ENCODE measurements around the gene OSBPL5.

The OSBPL5 gene

GRCh38 chr11:3208272-3208671 lies 43.2 kb upstream of the OSBPL5 start:
- peaks cover 0 to 25% (median 10%) of the 10 kb centered on the region in 3 experiments for H3K27me3 ChIP-seq (ENCODE audit: control insufficient read depth in 3 of 3, insufficient read depth in 3 of 3, low read depth in 1 of 3, low read length in 3 of 3)
- H4K8ac ChIP-seq (ENCODE audit: low read depth, low read length) = no peak overlapping the region
- H2BK12ac ChIP-seq (ENCODE audit: low read length) = no peak overlapping the region
- no peak overlapping the region for H2BK120ac ChIP-seq (ENCODE audit: low read depth, low read length)
- H2BK5ac ChIP-seq (ENCODE audit: low read length) = no peak overlapping the region
- no peak overlapping the region for H2BK15ac ChIP-seq (ENCODE audit: low read length)
- no peak overlapping the region for H3K14ac ChIP-seq (ENCODE audit: low read length)
- no peak overlapping the region for H3K27ac ChIP-seq (replicated peaks; ENCODE audit: low read length)
- H3K4me3 ChIP-seq (ENCODE audit: low read length in 2 of 2) = no peak overlapping the region
- no peak overlapping the region for H3K9ac ChIP-seq (ENCODE audit: low read depth, low read length, poor library complexity)
- no peak overlapping the region for H2AK5ac ChIP-seq (ENCODE audit: low read depth, low read length)
- no peak overlapping the region for H3K4ac ChIP-seq (ENCODE audit: low read length)
- no peaks in the 10 kb centered on the region for H3K79me1 ChIP-seq (ENCODE audit: low read depth, low read length)
- H3K4me2 ChIP-seq (ENCODE audit: insufficient read depth, low read length, poor library complexity, severe bottlenecking) = no peak overlapping the region
- H2AFZ ChIP-seq (ENCODE audit: low read length) = no peak overlapping the region
- DNase-seq (ENCODE audit: low spot score) = no peak
- H3K4me1 ChIP-seq (ENCODE audit: control insufficient read depth in 2 of 2, insufficient read depth in 1 of 2, low read depth in 1 of 2, low read length in 2 of 2) = peaks cover 0 to 2% of the 10 kb centered on the region in 2 donors
- WGBS, 2 donors (ENCODE audit: extremely low coverage in 2 of 2, insufficient read length in 2 of 2, insufficient replicate concordance in 1 of 2) = no CpG with 5 or more reads among the region's 6 CpGs
- no peaks in the 10 kb centered on the region for H3K9me3 ChIP-seq (replicated peaks in 1 of 2; ENCODE audit: control insufficient read depth in 2 of 2, insufficient read depth in 1 of 2, low read depth in 1 of 2, low read length in 2 of 2)
- H3K18ac ChIP-seq (ENCODE audit: low read length) = peak overlapping the region; percentile 53
- no peak overlapping the region for H3K23ac ChIP-seq (ENCODE audit: low read depth, low read length, poor library complexity)
- H4K91ac ChIP-seq (ENCODE audit: low read depth, low read length, poor library complexity) = no peak overlapping the region
- no peaks in the 10 kb centered on the region for H3K36me3 ChIP-seq (replicated peaks in 1 of 2; ENCODE audit: control insufficient read depth in 2 of 2, insufficient read depth in 2 of 2, low read length in 2 of 2)

- Histone ChIP-seq H3K27me3 (ENCODE audit: control insufficient read depth in 3 of 3, insufficient read depth in 3 of 3, low read depth in 1 of 3, low read length in 3 of 3) (peaks cover 0 to 31% (median 16%) of the 10 kb centered on the region in 3 experiments), H3K27ac (replicated peaks; ENCODE audit: low read length) (no peak overlapping the region), H2BK15ac (ENCODE audit: low read length) (no peak overlapping the region)
Measured at GRCh38 chr11:3207526-3208189, 42.5 kb upstream of the OSBPL5 start.

GRCh38 chr11:3206922-3207204 lies 41.8 kb upstream of the OSBPL5 start:
- H3K4ac ChIP-seq (ENCODE audit: low read length) = no peak overlapping the region
- H3K4me1 ChIP-seq (ENCODE audit: control insufficient read depth in 2 of 2, insufficient read depth in 1 of 2, low read depth in 1 of 2, low read length in 2 of 2) = peaks cover 0 to 4% of the 10 kb centered on the region in 2 donors
- no peak overlapping the region for H2BK12ac ChIP-seq (ENCODE audit: low read length)
- H2AFZ ChIP-seq (ENCODE audit: low read length) = no peak overlapping the region
- H3K23ac ChIP-seq (ENCODE audit: low read depth, low read length, poor library complexity) = no peak overlapping the region
- H3K9me3 ChIP-seq (replicated peaks in 1 of 2; ENCODE audit: control insufficient read depth in 2 of 2, insufficient read depth in 1 of 2, low read depth in 1 of 2, low read length in 2 of 2) = no peaks in the 10 kb centered on the region
- no peaks in the 10 kb centered on the region for H3K79me1 ChIP-seq (ENCODE audit: low read depth, low read length)
- H3K4me3 ChIP-seq (ENCODE audit: low read length in 2 of 2) = no peak overlapping the region
- no peak overlapping the region for H2BK120ac ChIP-seq (ENCODE audit: low read depth, low read length)
- H3K4me2 ChIP-seq (ENCODE audit: insufficient read depth, low read length, poor library complexity, severe bottlenecking) = no peak overlapping the region
- no peak overlapping the region for H3K9ac ChIP-seq (ENCODE audit: low read depth, low read length, poor library complexity)
- H2BK15ac ChIP-seq (ENCODE audit: low read length) = no peak overlapping the region
- H3K14ac ChIP-seq (ENCODE audit: low read length) = no peak overlapping the region
- H4K91ac ChIP-seq (ENCODE audit: low read depth, low read length, poor library complexity) = no peak overlapping the region
- peak overlapping the region; percentile 21 for H4K8ac ChIP-seq (ENCODE audit: low read depth, low read length)
- H3K27me3 ChIP-seq (ENCODE audit: control insufficient read depth in 3 of 3, insufficient read depth in 3 of 3, low read depth in 1 of 3, low read length in 3 of 3) = peaks cover 0 to 39% (median 21%) of the 10 kb centered on the region in 3 experiments
- H3K36me3 ChIP-seq (replicated peaks in 1 of 2; ENCODE audit: control insufficient read depth in 2 of 2, insufficient read depth in 2 of 2, low read length in 2 of 2) = no peaks in the 10 kb centered on the region
- no peak for DNase-seq (ENCODE audit: low spot score)
- no peak overlapping the region for H2BK5ac ChIP-seq (ENCODE audit: low read length)
- no peak overlapping the region for H3K18ac ChIP-seq (ENCODE audit: low read length)
- WGBS, 2 donors (ENCODE audit: extremely low coverage in 2 of 2, insufficient read length in 2 of 2, insufficient replicate concordance in 1 of 2) = 100% methylated on average over 1 of the region's 1 CpG; no CpG with 5 or more reads in 1 of the 2 donors
- H2AK5ac ChIP-seq (ENCODE audit: low read depth, low read length) = no peak overlapping the region
- H3K27ac ChIP-seq (replicated peaks; ENCODE audit: low read length) = no peak overlapping the region

More at GRCh38 chr11:3207526-3208189, 42.5 kb upstream of the OSBPL5 start:
- Histone ChIP-seq H3K79me1 (ENCODE audit: low read depth, low read length) (no peaks in the 10 kb centered on the region), H3K4me3 (ENCODE audit: low read length in 2 of 2) (no peak overlapping the region), H2AK5ac (ENCODE audit: low read depth, low read length) (peak overlapping the region; percentile 8), H2BK12ac (ENCODE audit: low read length) (no peak overlapping the region), H2BK5ac (ENCODE audit: low read length) (no peak overlapping the region), H4K8ac (ENCODE audit: low read depth, low read length) (no peak overlapping the region), H3K9me3 (replicated peaks in 1 of 2; ENCODE audit: control insufficient read depth in 2 of 2, insufficient read depth in 1 of 2, low read depth in 1 of 2, low read length in 2 of 2) (no peaks in the 10 kb centered on the region), H3K18ac (ENCODE audit: low read length) (peak overlapping the region; percentile 41), H3K4ac (ENCODE audit: low read length) (no peak overlapping the region), H3K14ac (ENCODE audit: low read length) (no peak overlapping the region), H2BK120ac (ENCODE audit: low read depth, low read length) (no peak overlapping the region), H3K23ac (ENCODE audit: low read depth, low read length, poor library complexity) (no peak overlapping the region), H4K91ac (ENCODE audit: low read depth, low read length, poor library complexity) (no peak overlapping the region), H3K4me2 (ENCODE audit: insufficient read depth, low read length, poor library complexity, severe bottlenecking) (no peak overlapping the region), H2AFZ (ENCODE audit: low read length) (no peak overlapping the region), H3K9ac (ENCODE audit: low read depth, low read length, poor library complexity) (no peak overlapping the region), H3K36me3 (replicated peaks in 1 of 2; ENCODE audit: control insufficient read depth in 2 of 2, insufficient read depth in 2 of 2, low read length in 2 of 2) (no peaks in the 10 kb centered on the region), H3K4me1 (ENCODE audit: control insufficient read depth in 2 of 2, insufficient read depth in 1 of 2, low read depth in 1 of 2, low read length in 2 of 2) (peaks cover 0 to 4% of the 10 kb centered on the region in 2 donors)
- no CpG with 5 or more reads among the region's 8 CpGs for whole genome bisulfite sequencing, 2 donors (ENCODE audit: extremely low coverage in 2 of 2, insufficient read length in 2 of 2, insufficient replicate concordance in 1 of 2)
- DNase-seq (ENCODE audit: low spot score) = no peak

GRCh38 chr11:3206156-3206921 lies 41.2 kb upstream of the OSBPL5 start:
- no peak for DNase-seq (ENCODE audit: low spot score)
- H3K4me1 ChIP-seq (ENCODE audit: control insufficient read depth in 2 of 2, insufficient read depth in 1 of 2, low read depth in 1 of 2, low read length in 2 of 2) = peaks cover 0 to 4% of the 10 kb centered on the region in 2 donors
- H3K18ac ChIP-seq (ENCODE audit: low read length) = no peak overlapping the region
- H2BK12ac ChIP-seq (ENCODE audit: low read length) = no peak overlapping the region
- H2AK5ac ChIP-seq (ENCODE audit: low read depth, low read length) = no peak overlapping the region
- no peak overlapping the region for H3K27ac ChIP-seq (replicated peaks; ENCODE audit: low read length)
- no peaks in the 10 kb centered on the region for H3K9me3 ChIP-seq (replicated peaks in 1 of 2; ENCODE audit: control insufficient read depth in 2 of 2, insufficient read depth in 1 of 2, low read depth in 1 of 2, low read length in 2 of 2)
- peak overlapping the region; percentile 21 for H4K8ac ChIP-seq (ENCODE audit: low read depth, low read length)
- no peak overlapping the region for H2BK5ac ChIP-seq (ENCODE audit: low read length)
- no peak overlapping the region for H3K4ac ChIP-seq (ENCODE audit: low read length)
- H2BK15ac ChIP-seq (ENCODE audit: low read length) = no peak overlapping the region
- no peak overlapping the region for H3K23ac ChIP-seq (ENCODE audit: low read depth, low read length, poor library complexity)
- H3K9ac ChIP-seq (ENCODE audit: low read depth, low read length, poor library complexity) = peak overlapping the region; percentile 71
- no peak overlapping the region for H3K4me3 ChIP-seq (ENCODE audit: low read length in 2 of 2)
- no CpG with 5 or more reads among the region's 8 CpGs for WGBS, 2 donors (ENCODE audit: extremely low coverage in 2 of 2, insufficient read length in 2 of 2, insufficient replicate concordance in 1 of 2)
- H2BK120ac ChIP-seq (ENCODE audit: low read depth, low read length) = no peak overlapping the region
- no peaks in the 10 kb centered on the region for H3K79me1 ChIP-seq (ENCODE audit: low read depth, low read length)
- H4K91ac ChIP-seq (ENCODE audit: low read depth, low read length, poor library complexity) = no peak overlapping the region
- H3K27me3 ChIP-seq (ENCODE audit: control insufficient read depth in 3 of 3, insufficient read depth in 3 of 3, low read depth in 1 of 3, low read length in 3 of 3) = peaks cover 0 to 45% (median 22%) of the 10 kb centered on the region in 3 experiments
- no peaks in the 10 kb centered on the region for H3K36me3 ChIP-seq (replicated peaks in 1 of 2; ENCODE audit: control insufficient read depth in 2 of 2, insufficient read depth in 2 of 2, low read length in 2 of 2)
- no peak overlapping the region for H3K14ac ChIP-seq (ENCODE audit: low read length)
- H3K4me2 ChIP-seq (ENCODE audit: insufficient read depth, low read length, poor library complexity, severe bottlenecking) = no peak overlapping the region
- no peak overlapping the region for H2AFZ ChIP-seq (ENCODE audit: low read length)
